ENCODE measurements around the gene AQP11.
A peak's percentile ranks its signal among the peaks of the same experiment; 100 is the strongest.
"Not testable (repeated sequence)": the region's sequence is repeated elsewhere in the genome, so short reads cannot be mapped to it uniquely, and the experiment has no call there.

Gene AQP11

DNA sequence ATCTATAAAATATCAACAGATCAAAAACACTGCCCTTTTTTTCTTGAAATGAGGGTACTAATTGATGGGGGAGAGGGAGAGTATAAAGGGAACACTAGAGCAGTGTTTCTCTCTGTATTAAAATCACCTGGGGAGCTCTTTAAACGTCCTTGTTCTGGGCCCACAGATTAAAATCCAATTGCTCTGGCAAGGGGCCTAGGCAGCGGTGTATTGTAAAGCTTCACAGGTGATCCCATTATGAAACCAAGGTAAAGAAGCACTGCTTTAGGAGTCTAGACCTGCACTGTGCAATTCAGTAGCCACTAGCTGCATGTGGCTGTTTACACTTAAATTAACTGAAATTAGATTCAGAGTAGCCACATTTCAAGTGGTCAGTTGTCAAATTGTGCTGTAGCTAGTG lies 3.0 kb downstream of the AQP11 start:
- no peak for DNase-seq (ENCODE audit: low spot score)

DNA sequence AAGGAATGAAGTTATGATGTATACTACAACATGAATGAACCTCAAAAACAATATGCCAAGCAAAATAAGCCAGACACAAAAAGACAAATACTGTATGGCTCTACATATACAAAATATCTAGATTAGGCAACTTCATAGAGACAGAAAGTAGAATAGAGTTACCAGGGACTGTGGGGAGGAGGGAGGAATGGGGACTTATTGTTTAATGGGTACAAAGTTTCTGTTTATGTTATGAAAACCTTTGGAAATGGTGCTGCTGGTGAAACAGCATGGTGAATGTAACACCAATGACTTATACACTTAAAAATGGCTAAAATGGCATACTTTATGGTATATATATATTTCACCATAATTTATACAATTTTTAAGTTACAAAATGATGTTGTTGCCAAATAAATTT lies 4.1 kb downstream of the AQP11 start:
- no peak for DNase-seq (ENCODE audit: low spot score)

DNA sequence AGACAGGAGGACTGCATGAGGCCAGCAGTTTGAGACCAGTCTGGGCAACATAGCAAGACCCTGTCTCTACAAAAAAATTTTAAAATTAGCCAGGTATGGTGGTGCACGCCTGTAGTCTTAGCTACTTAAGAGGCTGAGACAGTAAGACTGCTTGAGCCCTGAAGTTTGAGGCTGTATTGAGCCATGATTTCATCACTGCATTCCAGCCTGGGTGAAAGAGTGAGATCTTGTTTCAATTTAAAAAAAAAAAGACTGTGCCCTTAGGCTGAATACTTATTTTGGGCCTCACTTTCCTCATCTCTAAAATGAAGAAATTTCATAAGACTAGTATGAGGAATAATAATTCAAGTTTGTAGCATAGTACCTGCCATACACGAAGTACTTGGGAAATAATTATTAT lies 6.9 kb downstream of the AQP11 start:
- no peak for DNase-seq (ENCODE audit: low spot score)

DNA sequence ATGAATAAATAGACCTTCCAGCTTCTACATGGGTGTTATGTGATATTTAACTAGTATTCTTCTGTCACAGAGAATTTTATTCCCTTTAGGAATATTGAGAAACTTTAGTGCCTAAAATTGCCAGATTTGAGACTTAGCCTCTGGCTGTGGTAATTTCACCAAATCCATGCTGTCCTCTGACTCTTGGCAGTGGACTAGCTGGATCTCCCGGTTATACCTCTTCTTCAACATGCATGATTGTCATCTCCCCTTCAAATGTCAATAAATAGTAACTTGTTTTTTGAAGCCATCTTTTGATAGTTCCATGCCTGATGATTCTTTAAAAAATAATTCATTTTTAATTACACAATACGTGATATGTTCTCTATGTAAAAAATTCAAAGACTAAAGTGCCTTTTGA lies 8.4 kb downstream of the AQP11 start:
- DNase-seq (ENCODE audit: low spot score), result no peak

DNA sequence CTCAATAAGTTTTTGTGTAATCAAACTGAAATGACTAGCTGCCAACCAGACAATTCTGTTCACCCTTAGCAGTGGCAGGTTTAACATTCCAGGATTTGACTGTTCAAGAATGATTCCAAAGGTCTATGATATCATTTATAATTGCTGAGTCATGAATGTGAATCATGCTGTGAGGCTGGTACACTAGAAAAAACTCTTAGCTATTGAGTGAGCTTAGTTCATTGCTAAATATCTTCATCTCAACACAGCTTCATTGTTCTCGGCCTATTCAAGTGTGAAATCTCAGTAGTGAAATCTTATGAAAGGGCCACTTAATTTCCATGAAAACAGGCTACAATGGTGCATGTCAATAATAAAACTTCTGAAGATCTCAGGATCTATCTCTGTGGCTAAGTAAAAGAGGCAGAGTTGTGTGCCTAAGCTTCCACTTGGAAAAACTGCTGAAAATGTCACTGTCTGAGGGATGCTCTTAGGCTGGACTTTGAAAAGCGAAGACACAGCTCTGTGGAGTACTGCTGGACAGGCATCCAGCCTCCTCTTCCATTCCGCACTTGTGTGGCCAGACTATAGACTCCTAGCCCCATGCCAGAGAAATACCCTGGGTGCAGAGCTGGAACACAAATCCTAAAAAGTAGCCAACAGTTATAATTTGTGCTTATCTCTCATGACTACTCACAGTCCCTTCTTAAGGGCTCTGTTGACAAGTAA lies 12.8 kb downstream of the AQP11 start:
- peak; percentile 47 for DNase-seq (ENCODE audit: low spot score)

DNA sequence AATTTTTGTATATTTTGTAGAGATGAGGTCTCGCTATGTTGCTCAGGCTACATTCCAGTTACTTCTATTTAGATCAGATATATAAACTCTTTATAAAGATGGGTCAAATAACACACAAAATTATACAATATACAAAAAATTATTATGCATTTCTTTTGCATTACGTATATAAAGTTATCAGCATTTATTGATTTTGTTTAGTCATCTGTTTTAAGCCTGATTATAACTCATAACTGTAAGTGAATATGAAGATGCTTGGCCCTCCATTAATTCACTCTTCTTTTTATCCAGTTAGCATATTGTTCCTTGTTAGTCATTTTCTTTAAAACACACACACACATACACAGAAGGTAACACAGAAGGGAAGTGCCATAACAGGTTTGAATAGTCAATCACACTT lies 14.5 kb downstream of the AQP11 start:
- DNase-seq (ENCODE audit: low spot score), result no peak

DNA sequence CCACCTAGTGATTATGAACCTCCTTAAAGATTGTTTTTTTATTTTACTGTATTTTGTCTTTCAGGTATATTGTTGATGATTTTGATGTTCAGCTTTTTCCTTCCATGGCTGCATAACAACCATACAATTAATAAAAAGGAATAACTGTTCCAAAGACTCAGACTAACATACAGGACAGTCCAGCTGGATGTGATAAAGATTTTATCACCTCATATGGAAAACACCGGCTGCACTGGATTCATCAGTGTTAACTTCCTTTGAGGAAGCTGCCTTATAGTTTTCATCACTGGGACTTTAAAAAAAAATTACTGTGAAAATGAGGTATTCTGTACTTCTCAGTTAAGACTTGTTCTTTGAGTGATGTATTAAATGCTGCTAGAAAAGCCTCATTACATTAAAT lies 19.5 kb downstream of the AQP11 start:
- no peak for DNase-seq (ENCODE audit: low spot score)

DNA sequence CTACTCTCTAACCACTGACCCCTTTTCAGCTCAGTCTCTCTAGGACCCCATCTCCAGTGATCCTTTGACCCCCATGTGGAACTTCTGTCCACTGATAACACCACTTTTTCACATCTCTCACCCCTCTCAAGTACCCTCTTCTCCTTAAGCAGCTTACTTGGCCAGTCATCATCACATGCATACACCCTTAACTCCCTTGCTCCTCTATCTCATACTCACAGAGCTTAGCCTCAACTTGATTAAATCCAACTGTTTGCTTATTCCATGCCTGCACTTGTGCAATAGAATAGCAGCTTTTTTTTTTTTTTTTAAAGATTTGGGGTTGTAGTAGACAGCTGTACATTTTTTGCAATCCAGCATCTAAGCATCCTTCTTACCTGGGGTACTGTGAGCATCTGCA lies 22.2 kb downstream of the AQP11 start:
- no peak for DNase-seq (ENCODE audit: low spot score)

DNA sequence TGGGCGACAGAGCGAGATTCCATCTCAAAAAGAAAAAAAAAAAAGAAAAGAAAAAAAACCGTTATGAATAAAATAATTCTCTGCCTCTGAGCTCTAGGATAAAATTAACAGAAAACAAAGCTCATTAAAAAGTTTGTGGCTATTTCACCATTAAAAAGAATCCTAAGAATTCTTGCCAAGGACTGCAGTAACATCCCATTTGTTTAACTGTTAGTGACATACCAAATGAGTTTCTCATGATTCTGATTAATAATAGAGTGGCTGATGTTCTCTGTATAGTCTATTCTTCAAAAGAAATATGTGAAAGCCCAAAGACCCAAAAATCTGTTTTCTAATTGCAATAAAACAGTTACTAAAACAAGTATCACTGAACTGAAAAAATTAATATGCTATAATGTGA lies 28.1 kb downstream of the AQP11 start:
- DNase-seq (ENCODE audit: low spot score), result no peak

DNA sequence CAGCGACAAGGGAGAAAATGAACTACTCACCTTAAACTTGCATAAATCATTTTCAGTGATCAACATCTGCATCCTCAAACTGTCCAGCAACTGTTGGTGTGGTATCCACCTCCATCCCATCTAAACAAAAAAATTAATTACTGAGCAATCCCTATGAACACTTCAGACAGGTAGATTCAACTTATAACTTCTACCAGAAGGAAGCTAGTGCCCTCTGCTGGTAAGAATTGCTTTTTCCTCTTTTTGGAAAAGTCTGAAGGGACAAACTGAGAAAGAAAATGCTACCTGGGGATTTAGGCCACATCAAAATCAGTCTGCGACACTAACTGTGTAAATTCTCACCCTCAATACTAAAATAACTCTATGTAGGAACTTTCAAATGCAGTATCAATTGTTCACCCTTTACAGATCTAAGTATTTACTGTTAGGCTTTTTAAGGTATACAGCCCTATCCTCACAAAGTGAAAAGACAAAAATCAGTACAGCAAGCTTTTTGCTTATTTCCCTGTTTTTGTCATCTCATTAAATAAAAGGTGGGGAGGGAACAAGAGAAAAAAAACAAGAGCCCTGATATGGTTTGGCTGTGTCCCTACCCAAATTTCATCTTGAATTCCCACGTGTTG lies 29.9 kb downstream of the AQP11 start:
- peak; percentile 38 for DNase-seq (ENCODE audit: low spot score)

DNA sequence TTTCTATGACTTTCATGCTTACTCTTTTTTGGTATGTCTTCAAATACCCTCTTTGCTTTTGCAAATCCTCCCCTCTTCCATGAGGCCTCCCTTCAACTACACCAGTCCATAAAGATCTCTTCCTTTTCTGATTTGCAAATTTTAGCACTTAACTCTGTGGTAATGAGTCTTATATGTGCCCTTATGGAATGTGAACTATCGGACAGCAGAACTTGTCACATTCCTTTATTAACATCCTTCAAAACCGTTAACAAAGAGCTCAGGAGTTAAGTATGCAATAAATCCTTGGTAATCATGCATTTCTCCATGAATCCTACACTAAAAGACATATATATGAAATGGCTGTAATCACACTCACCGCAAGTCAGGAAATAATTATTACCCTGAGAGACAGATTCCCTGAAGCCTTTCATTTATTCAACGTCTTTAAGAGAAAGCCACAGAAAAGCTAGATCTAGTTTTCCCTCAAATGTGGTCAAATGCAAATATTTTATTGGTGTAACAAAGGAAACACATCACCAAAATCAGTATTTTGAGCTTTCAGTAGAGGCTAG lies 40.5 kb downstream of the AQP11 start:
- DNase-seq (ENCODE audit: low spot score), result no peak

DNA sequence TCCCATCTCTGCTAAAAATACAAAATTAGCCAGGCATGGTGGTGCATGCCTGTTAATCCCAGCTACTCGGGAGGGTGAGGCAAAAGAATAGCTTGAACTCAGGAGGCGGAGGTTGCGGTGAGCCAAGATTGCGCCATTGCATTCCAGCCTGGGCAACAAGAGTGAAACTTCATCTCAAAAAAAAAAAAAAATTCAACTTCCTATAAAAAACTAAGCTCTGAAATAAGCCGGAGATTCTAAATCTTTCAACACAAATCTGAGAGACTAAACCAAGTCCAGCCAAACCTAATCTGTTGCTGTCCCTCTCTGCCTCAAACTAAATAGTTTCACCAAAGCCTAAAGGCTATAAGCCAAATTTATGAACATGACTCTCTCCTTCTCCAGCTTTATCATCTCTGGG lies 44.2 kb downstream of the AQP11 start:
- not testable (repeated sequence) for DNase-seq (ENCODE audit: low spot score)

DNA sequence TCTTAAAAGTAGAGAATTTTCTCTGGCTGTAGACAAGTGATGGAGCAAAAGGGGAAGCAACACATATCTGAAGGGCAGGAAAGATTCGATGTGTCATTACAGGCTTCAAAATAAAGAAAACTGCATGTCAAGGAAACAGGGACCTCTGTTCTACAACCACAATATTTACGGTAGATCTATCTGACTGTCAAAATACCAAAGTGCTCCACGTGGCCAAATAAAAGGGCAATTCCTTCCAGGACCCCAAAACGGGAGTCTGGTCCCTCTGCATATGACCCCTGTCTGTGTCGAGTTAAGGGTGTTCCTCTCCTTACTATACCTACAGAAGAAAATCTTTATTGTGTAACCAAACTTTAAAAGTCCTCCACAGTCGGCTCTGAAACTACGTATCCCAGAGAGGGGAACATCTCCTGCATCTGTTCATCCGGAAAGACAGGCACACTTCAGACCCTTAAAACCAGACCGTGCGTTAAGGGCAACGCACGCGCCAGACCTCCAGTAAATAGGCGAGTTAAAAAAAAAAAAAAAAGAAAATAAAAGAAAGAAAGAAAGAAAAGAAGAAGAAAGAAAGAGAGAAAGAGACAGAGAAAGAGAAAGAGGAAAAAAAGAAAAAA lies 47.1 kb downstream of the AQP11 start:
- DNase-seq (ENCODE audit: low spot score), result no peak

DNA sequence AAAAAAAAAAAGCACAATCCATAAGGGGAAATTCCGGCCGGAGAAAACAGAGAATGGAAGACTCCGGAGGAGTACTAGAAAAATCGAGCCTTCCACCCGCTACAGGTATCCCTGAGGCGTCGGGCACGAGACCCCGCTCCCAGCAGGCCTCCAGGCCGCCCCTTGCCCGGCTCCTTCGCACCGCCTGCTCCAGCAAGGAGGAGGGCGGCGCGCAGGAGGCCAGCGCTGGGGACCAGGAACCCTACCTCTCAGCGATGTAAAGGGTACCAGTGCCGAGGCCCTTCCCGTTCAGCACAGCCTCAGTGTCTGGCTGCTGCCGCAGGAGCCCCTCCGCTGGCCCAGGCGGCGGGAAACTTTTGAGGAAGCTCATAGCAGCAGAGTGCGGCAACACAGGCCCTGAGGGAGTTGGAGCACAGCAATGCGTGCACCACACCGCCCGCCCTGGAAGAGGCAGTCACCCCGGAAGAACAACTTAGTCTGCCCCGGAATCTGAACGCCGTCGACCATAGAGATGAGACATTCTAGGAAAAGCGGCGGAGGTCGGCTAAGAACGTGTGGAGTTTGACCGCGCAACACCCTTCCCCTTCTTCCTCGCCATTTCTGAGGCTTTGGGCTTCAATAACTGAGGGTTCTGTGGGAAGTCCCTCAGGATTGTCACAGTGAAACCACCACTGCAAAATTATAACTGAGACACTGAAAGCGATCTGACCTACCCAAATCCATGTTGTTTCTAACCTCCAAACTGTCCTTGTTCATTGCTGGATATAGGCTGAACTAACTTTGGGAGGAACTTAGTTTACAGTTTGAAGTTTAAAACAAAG lies 47.8 kb downstream of the AQP11 start, which contains the start of gene CLNS1A:
CLNS1A (minus strand) TSS at position 450 of the 821 bp plus-strand sequence; CDS start at position 370, 80 bp downstream.
- DNase-seq (ENCODE audit: low spot score), result peak; percentile 93

DNA sequence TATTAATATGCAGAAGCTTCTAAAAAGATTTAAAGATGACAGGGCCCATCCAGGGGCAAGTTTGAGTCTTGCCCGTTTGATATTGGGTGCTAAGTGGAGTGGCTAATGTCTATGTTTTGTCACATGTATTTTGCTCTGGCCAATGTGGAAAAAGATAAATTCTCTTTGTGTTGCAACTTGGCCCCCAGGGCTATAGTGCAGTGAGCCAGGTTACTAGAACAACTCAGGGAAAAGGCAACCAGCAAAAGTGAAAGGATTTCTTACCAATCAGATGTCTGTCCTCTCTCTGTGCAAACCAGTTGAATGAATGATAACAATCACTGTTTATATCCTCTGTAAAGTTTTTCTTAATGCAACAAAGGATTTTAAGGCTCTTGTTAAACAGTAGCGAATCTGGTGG lies 52.5 kb downstream of the AQP11 start:
- DNase-seq (ENCODE audit: low spot score), result no peak

DNA sequence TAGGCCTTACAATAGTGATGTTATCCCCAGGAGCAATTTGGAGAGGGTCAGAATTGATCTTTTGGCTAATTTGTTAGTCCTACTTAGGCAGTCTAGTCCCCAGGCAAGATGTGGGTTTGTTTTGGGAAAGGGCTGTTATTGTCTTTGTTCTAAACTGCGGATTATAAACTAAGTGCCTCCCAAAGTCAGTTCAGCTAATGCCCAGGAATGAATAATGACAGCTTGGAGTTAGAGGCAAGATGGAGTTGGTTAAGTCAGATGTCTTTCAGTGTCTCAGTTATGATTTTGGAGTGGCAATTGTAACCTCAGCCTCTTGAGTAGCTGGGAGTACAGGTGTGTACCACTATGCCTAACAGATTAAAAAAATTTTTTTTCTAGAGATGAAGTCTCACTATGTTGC lies 55.1 kb downstream of the AQP11 start:
- DNase-seq (ENCODE audit: low spot score), result no peak

DNA sequence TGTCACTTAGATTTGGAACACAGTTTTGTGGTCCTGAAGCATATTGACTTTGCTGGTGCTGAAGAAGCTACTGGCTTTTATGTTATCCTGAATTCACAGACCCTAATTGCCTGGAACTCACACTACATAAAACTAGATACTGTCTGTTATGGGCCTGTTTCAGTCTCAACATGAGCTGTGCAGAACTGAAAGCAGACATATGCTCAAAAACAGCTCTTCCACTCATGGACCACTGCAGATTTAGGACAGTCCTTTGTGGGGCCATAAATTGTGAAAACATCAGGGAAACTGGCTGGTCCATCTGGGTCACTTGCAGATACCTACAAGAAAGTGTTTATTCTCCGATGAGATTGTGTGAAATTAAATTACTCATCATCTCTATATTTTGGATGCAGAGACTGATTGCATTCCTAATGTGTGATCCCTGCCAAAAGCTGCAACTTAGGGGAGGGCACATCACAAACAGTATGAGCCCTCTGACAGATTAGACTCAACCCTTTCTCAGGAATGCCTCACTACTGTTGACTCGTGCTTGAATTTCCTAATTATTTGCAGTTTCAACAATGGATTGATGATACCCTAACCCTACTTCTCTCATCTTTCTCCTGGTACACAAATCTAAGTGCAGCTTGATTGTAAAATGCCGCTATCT lies 58.0 kb downstream of the AQP11 start:
- no peak for DNase-seq (ENCODE audit: low spot score)

DNA sequence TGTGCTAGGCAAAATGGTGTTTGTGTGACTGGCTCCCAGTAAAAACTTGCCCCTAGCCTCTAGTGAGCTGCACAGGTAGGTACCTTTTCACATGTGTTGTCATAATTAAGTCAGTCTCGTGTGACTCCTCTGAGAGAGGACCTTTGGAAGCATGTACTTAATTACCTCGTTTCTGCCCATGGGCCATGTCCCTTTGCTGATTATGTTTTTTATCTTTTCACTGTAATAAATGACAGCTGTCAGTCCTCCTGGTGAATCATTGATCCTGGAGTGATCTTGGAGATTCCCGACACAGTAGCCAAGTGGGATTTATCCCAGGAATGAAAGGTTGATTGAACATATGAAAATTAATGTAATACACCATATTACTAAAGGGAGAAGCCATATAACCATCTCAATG lies 60.4 kb downstream of the AQP11 start:
- DNase-seq (ENCODE audit: low spot score), result no peak

DNA sequence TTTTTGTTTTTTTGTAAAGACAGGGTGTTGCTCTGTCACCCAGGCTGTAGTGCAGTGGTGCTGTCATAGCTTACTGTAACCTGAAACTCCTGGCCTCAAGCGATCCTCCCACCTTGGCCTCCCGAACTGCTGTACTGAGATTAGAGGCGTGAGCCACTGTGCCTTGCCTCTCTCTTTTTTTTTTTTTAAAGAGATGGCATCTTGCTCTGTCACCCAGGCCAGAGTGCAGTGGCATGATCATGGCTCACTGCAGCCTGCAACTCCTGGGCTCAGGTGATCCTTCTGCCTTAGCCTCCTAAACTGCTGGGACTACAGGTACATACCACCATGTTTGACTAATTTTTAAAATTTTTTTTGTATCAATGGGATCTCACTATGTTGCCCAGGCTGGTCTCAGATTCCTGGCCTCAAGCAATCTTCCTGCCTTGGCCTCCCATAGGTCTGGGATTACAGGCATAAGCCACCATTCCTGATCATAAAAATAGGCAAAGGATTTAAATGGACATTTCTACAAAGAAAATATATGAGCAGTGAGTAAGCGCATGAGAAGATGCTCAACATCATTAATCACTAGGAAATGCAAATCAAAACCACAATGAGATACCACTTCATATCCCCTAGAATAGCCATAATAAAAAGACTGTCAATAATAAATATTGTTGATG lies 65.1 kb downstream of the AQP11 start:
- no peak for DNase-seq (ENCODE audit: low spot score)

DNA sequence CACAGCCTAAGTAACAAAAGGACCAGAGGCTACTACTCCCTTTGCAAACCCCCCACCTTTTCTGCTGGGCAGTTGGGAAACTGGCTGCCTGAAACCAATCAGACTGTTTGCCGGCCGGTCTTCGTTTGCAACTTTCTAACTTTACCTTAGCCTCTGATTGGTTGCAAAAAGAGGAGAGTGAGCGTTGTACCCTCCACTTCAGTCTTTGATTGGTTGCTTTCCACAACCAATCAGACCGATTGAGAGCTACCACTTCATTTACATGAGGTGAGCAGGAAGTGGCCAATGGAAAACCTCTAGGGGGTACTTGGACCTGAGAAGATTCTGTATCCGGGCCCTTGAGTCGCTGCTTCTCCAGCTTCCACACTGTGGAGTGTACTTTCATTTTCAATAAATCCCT lies 66.6 kb downstream of the AQP11 start:
- no peak for DNase-seq (ENCODE audit: low spot score)

Data from putamen (tissue), 1 donor.